Muscle of leg (tissue), 16 donors: ENCODE results near the gene PTPRZ1. TPM values are rescaled to one million over a fixed set of nuclear protein-coding genes. Genes with fewer than 3 reads are reported as not detected.

Source experiments
- DNase-seq: peaks from one replicate; pipeline ENCODE4 v3.0.0; 2013
- H3K27ac ChIP-seq: one replicate; pipeline ENCODE4 v1.5.1; 2013; ENCODE audit warnings: mild to moderate bottlenecking, low read length, control low read depth
- H3K27me3 ChIP-seq: one replicate; pipeline ENCODE4 v1.6.1; 2013; ENCODE audit warnings: low read length; ENCODE audit not compliant: control insufficient read depth, insufficient read depth
- H3K36me3 ChIP-seq: one replicate; pipeline ENCODE4 v1.6.1; 2013; ENCODE audit warnings: low read length; ENCODE audit not compliant: control insufficient read depth, insufficient read depth
- H3K4me1 ChIP-seq: one replicate; pipeline ENCODE4 v1.6.1; 2013; ENCODE audit warnings: low read length; ENCODE audit not compliant: control insufficient read depth, insufficient read depth
- H3K4me3 ChIP-seq: one replicate; pipeline ENCODE4 v1.5.1; 2013; ENCODE audit warnings: low read length, control low read depth
- H3K9me3 ChIP-seq: replicated peaks from 2 replicates; pipeline ENCODE4 v1.6.1; 2013; ENCODE audit warnings: low read depth, low read length; ENCODE audit not compliant: control insufficient read depth
- WGBS: methylation state at CpG from one replicate; pipeline ENCODE4 v1.1.5; 2013; ENCODE audit warnings: missing lambda C conversion rate; ENCODE audit not compliant: insufficient coverage; 5-methylcytosine and 5-hydroxymethylcytosine counted together
- long read RNA-seq, 11 donors: transcript quantifications; one replicate each; lab custom pipeline, GENCODE V29; 2026
- polyA plus RNA-seq, 8 donors: library from polyadenylated mRNA; unstranded; fragments of 120-200 nt; gene quantifications; one replicate each; pipeline versions ENCODE4 v1.2.1 to v1.2.3, GENCODE V29; 2013; ENCODE audit warnings: inconsistent platforms in 1 of 8, low replicate concordance in 1 of 8; ENCODE audit not compliant: insufficient read length in 8 of 8, insufficient read depth in 1 of 8
- total RNA-seq: library from RNA; stranded (reverse); fragments of 120-200 nt; gene quantifications from one replicate; pipeline ENCODE4 v1.2.4, GENCODE V29; 2013

PTPRZ1 gene
- total RNA-seq = 3.0 TPM
- 10 to 100 TPM in 1 of 8 donors, 1 to 10 TPM in 7; 3.2 to 18.7 (median 5.2) TPM for polyA plus RNA-seq
- long read RNA-seq, donor 1, partial matches to known transcripts = 0 of 1 reads
- long read RNA-seq, donor 1, other reads (novel, unspliced or antisense) = 0 of 1 reads
- long read RNA-seq, donor 2 = 0 reads
- long read RNA-seq, donor 3 = 0 reads
- long read RNA-seq, donor 4 = 0 reads
- long read RNA-seq, donor 5 = 0 reads
- long read RNA-seq, donor 6 = 0 reads
- long read RNA-seq, donor 7 = 0 reads
- long read RNA-seq, donor 8 = 0 reads
- long read RNA-seq, donor 9 = 0 reads
- long read RNA-seq, donor 10 = 0 reads
- long read RNA-seq, donor 11 = 0 reads

GRCh38 chr7:121872831-121873288 is at the start of gene PTPRZ1:
Gene PTPRZ1, plus strand, starts transcription at chr7:121873161. Its CDS starts 339 bp downstream, at chr7:121873500.
- H3K4me3 ChIP-seq = peak within 1 kb of the TSS; percentile 42
- under 1% methylated on average over 44 of the region's 49 CpGs for WGBS
- H3K27me3 ChIP-seq = peaks cover 18% of the 10 kb centered on the region
- H3K9me3 ChIP-seq = no peaks in the 10 kb centered on the region
- no peaks in the 10 kb centered on the region for H3K36me3 ChIP-seq
- peak; percentile 60 for DNase-seq
- no peak within 1 kb of the TSS for H3K27ac ChIP-seq
- H3K4me1 ChIP-seq = peaks cover 4% of the 10 kb centered on the region

GRCh38 chr7:121824276-121824675 is 48.7 kb upstream of the PTPRZ1 start:
- Histone ChIP-seq H3K9me3 (no peaks in the 10 kb centered on the region), H3K27ac (no peak overlapping the region), H3K4me3 (no peak overlapping the region), H3K4me1 (no peaks in the 10 kb centered on the region), H3K27me3 (no peaks in the 10 kb centered on the region), H3K36me3 (no peaks in the 10 kb centered on the region)
- DNase-seq = no peak
- WGBS = no CpG with 5 or more reads among the region's 1 CpG

GRCh38 chr7:121831351-121831750 is 41.6 kb upstream of the PTPRZ1 start:
- peak; percentile 23 for DNase-seq
- H3K27me3 ChIP-seq = no peaks in the 10 kb centered on the region
- 100% methylated on average over 1 of the region's 3 CpGs for WGBS
- H3K4me3 ChIP-seq = no peak overlapping the region
- no peak overlapping the region for H3K27ac ChIP-seq
- no peaks in the 10 kb centered on the region for H3K4me1 ChIP-seq
- no peaks in the 10 kb centered on the region for H3K36me3 ChIP-seq
- no peaks in the 10 kb centered on the region for H3K9me3 ChIP-seq

- no peaks in the 10 kb centered on the region for H3K9me3 ChIP-seq
- 67% methylated on average over 1 of the region's 5 CpGs for WGBS
- no peak overlapping the region for H3K27ac ChIP-seq
- no peaks in the 10 kb centered on the region for H3K27me3 ChIP-seq
- H3K4me3 ChIP-seq = no peak overlapping the region
- H3K36me3 ChIP-seq = no peaks in the 10 kb centered on the region
- no peaks in the 10 kb centered on the region for H3K4me1 ChIP-seq
- no peak for DNase-seq
Measured at GRCh38 chr7:121831801-121832200, 41.2 kb upstream of the PTPRZ1 start.

GRCh38 chr7:121832347-121832746 is 40.6 kb upstream of the PTPRZ1 start:
- H3K4me3 ChIP-seq = no peak overlapping the region
- no peaks in the 10 kb centered on the region for H3K4me1 ChIP-seq
- peak; percentile 19 for DNase-seq
- 80% methylated on average over 7 of the region's 8 CpGs for WGBS
- H3K27me3 ChIP-seq = no peaks in the 10 kb centered on the region
- H3K9me3 ChIP-seq = no peaks in the 10 kb centered on the region
- no peak overlapping the region for H3K27ac ChIP-seq
- H3K36me3 ChIP-seq = no peaks in the 10 kb centered on the region

- no peak overlapping the region for H3K4me3 ChIP-seq
- DNase-seq = peak; percentile 38
Measured at GRCh38 chr7:121833991-121834390, 39.0 kb upstream of the PTPRZ1 start.

GRCh38 chr7:121837462-121837861 is 35.5 kb upstream of the PTPRZ1 start:
- WGBS = no CpG with 5 or more reads among the region's 1 CpG
- H3K4me1 ChIP-seq = no peaks in the 10 kb centered on the region
- H3K27me3 ChIP-seq = no peaks in the 10 kb centered on the region
- no peaks in the 10 kb centered on the region for H3K9me3 ChIP-seq
- no peak overlapping the region for H3K4me3 ChIP-seq
- no peak for DNase-seq
- no peak overlapping the region for H3K27ac ChIP-seq
- H3K36me3 ChIP-seq = no peaks in the 10 kb centered on the region

More at GRCh38 chr7:121833991-121834390, 39.0 kb upstream of the PTPRZ1 start:
- Histone ChIP-seq H3K27me3 (no peaks in the 10 kb centered on the region), H3K4me1 (no peaks in the 10 kb centered on the region), H3K27ac (no peak overlapping the region), H3K36me3 (no peaks in the 10 kb centered on the region), H3K9me3 (no peaks in the 10 kb centered on the region)

- DNase-seq = no peak
- no peak overlapping the region for H3K27ac ChIP-seq
- H3K27me3 ChIP-seq = no peaks in the 10 kb centered on the region
- no peak overlapping the region for H3K4me3 ChIP-seq
- H3K9me3 ChIP-seq = no peaks in the 10 kb centered on the region
- H3K4me1 ChIP-seq = no peaks in the 10 kb centered on the region
- WGBS = no CpG with 5 or more reads among the region's 4 CpGs
- H3K36me3 ChIP-seq = no peaks in the 10 kb centered on the region
Measured at GRCh38 chr7:121847041-121847440, 25.9 kb upstream of the PTPRZ1 start.

GRCh38 chr7:121853307-121853706 is 19.7 kb upstream of the PTPRZ1 start:
- H3K27me3 ChIP-seq = no peaks in the 10 kb centered on the region
- H3K4me3 ChIP-seq = no peak overlapping the region
- H3K9me3 ChIP-seq = no peaks in the 10 kb centered on the region
- no CpG with 5 or more reads among the region's 2 CpGs for WGBS
- no peaks in the 10 kb centered on the region for H3K36me3 ChIP-seq
- no peak for DNase-seq
- no peak overlapping the region for H3K27ac ChIP-seq
- no peaks in the 10 kb centered on the region for H3K4me1 ChIP-seq

GRCh38 chr7:121860953-121861352 is 12.0 kb upstream of the PTPRZ1 start:
- no peak overlapping the region for H3K4me3 ChIP-seq
- H3K27ac ChIP-seq = no peak overlapping the region
- H3K27me3 ChIP-seq = no peaks in the 10 kb centered on the region
- no peaks in the 10 kb centered on the region for H3K36me3 ChIP-seq
- H3K9me3 ChIP-seq = no peaks in the 10 kb centered on the region
- H3K4me1 ChIP-seq = no peaks in the 10 kb centered on the region
- no peak for DNase-seq
